Vagina (tissue), 2 donors: Measurements from ENCODE around the gene MCUR1.

Experiments used
- CTCF ChIP-seq, 3 experiments: fragments of 450-650 bp in 2 of 3; fragments of 200-600 bp in 1 of 3; sonication (generic) in 1 of 3; IDR thresholded peaks; one replicate each; pipeline ENCODE4 v1.5.1; 2017 to 2019; ENCODE audit warnings: antibody characterized with exemption in 3 of 3, mild to moderate bottlenecking in 2 of 3, moderate library complexity in 2 of 3
- POLR2A ChIP-seq, 2 donors: fragments of 450-650 bp; IDR thresholded peaks; one replicate each; pipeline ENCODE4 v1.6.1; 2017; ENCODE audit warnings: antibody characterized with exemption in 2 of 2, mild to moderate bottlenecking in 2 of 2, moderate library complexity in 2 of 2

GRCh38 chr6:13764996-13765395 lies 49.4 kb downstream of the MCUR1 start:
- TF ChIP-seq CTCF (IDR thresholded peaks at IDR 0.05) (no peak), POLR2A (IDR thresholded peaks at IDR 0.05) (no peak)
